AG04449 (cell line): ENCODE data around the gene ARHGAP8.

Source experiments
- CTCF ChIA-PET: fragments of 350-600 bp; formaldehyde crosslinking; extraction: SDS; loops from one replicate; lab custom pipeline; 2021; ENCODE audit warnings: antibody characterized with exemption; lab: Yijun Ruan, JAX
- POLR2A ChIA-PET: fragments of 400-600, 350-600 bp; formaldehyde crosslinking; extraction: SDS; loops from one replicate; lab custom pipeline; 2020; ENCODE audit warnings: antibody characterized with exemption, inconsistent platforms; lab: Yijun Ruan, JAX
- DNase-seq: peaks from one replicate; pipeline ENCODE4 v3.0.0-alpha.2; 2010; ENCODE audit warnings: low read depth, low spot score
- H3K4me3 ChIP-seq: 2 replicates; pipeline ENCODE4 v1.5.1; 2011; ENCODE audit warnings: low read depth, mild to moderate bottlenecking, control low read depth, low read length
- CTCF ChIP-seq: IDR thresholded peaks from one replicate; pipeline ENCODE4 v1.5.1; 2011; ENCODE audit warnings: mild to moderate bottlenecking, moderate library complexity, low read length, control low read depth, inconsistent platforms; ENCODE audit not compliant: insufficient read depth; ENCODE audit errors: missing control alignments

ARHGAP8 gene

DNA sequence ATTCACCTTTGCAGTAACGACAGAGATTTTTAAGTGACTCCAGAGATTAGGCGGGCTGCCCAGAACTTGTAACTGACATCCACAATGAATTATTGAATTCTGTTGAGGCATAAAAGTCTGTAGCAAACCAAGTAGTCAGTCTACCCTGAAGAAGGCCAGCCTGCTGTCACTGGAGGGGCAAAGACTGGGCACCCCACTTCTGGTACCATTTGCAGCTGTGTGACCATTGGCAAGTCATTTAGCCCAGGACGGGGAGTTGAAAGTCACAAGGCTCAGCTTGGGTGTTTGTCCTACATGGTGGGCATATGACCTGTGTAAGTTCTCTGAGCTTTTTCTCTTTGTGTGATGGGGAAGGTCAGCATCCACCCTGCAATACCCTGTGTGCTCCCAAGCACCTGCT lies 119.4 kb downstream of the ARHGAP8 start:
- ChIA-PET POLR2A (no interaction called here), CTCF (no interaction called here)
- no peak for TF ChIP-seq CTCF
- no peak overlapping the region for H3K4me3 ChIP-seq
- DNase-seq: no peak

- TF ChIP-seq CTCF: no peak
- H3K4me3 ChIP-seq: no peak overlapping the region
- ChIA-PET CTCF (no interaction called here), POLR2A (no interaction called here)
- DNase-seq: no peak
These were observed 124.5 kb downstream of the ARHGAP8 start for GRCh38 chr22:44876921-44877320.

DNA sequence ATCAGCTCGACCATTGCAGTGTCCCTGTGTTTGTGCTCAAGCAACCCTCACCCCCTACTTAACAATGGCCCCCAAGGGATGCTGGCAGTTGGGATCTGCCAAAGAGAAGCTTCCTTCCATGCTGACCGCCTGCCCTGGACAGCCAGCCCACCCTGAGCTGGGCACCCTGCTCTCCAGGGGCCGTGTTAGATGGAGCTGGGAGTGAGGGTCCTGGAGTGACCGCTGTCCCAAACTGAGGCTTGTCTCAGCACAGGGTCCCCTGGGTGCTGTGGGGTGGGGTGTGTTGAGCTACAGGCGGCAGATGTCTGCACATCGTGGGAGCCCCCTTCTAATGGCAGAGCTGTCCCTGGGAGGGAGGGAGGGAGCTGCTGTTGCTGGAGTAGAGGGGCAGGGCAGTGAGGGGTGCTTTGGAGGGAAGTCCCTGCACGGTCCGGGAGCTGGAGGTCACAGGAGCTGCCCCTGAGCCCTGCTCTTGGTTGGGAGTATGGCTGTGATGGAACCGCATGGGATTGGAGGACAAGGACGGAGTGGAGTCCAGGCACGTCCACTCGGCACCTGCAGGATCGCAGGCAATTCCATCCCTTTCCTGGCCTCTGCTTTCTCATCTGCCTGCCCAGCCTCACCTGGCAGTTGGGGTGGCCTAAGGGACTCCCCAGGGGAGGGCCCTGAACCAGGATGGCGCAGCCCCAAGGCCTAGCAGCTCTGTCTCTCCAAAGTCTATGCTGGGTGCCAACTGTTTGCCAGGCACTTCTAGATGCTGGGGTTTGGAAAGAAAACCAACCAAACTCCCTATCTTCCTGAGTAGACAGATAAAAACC lies 126.3 kb downstream of the ARHGAP8 start:
- no peak for DNase-seq
- H3K4me3 ChIP-seq: no peak overlapping the region
- no peak for TF ChIP-seq CTCF
- POLR2A ChIA-PET: no interaction called here
- CTCF ChIA-PET: no interaction called here

DNA sequence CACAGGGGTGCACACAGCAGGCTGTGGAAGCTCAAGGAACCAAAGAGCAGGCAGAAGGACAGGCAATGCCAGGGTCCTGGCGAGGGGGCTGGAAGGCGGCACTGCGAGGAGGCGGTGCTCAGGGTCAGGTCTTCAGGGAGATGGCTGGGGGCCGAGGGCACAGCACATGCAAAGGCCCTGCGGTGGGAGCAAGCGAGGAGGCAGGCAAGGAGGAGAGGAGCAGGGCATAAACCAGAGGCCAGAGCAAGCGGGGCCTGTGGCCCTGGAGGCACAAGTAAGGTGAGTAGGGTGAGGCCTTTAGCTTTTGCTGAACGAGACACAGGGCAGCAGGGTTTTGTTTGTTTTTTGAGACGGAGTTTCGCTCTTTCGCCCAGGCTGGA lies 126.9 kb downstream of the ARHGAP8 start:
- no peak overlapping the region for H3K4me3 ChIP-seq
- ChIA-PET CTCF (no interaction called here), POLR2A (no interaction called here)
- TF ChIP-seq CTCF: no peak
- DNase-seq: no peak

DNA sequence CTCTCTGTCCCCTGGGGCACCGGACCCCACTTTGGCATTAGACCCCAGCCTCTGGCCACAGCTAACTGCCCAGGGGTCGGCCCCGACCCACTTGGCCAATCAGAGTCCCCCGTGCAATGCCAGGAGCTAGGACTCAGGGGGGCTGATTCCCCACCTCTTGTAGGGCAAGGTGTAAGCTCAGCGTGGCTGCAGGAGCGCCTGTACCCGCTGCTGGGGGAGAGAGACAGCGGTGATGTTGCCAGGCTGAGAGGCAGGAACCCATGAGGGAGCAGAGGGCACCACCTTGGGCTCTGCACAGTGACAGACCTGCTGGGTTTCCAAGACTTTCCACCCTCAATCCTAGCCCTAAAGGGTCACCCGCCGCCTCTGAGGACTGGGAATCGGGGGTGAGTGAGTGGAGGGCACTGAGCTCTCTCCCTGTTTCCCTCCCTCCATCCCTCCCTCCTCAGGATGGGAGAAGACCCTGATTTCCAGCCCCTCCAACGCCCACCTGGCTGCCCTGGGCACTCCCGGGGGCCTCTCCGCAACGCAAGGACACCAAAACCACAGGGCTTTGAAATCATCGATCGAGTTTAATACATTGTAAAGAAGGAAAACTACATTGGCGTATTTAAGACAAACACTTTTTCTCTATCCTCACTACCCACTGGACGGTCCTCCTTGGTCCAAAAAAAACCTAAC lies 128.4 kb downstream of the ARHGAP8 start:
- DNase-seq: no peak
- no peak overlapping the region for H3K4me3 ChIP-seq
- CTCF ChIA-PET: no interaction called here
- TF ChIP-seq CTCF: no peak
- POLR2A ChIA-PET: no interaction called here

- no peak for TF ChIP-seq CTCF
- H3K4me3 ChIP-seq: no peak overlapping the region
- ChIA-PET POLR2A (no interaction called here), CTCF (no interaction called here)
- DNase-seq: no peak
These were observed 129.2 kb downstream of the ARHGAP8 start for GRCh38 chr22:44881624-44882023.
